Measurements from ENCODE around the gene NUAK1. TPM values are rescaled to one million over a fixed set of nuclear protein-coding genes. Genes with fewer than 3 reads are reported as not detected.
"Not testable (repeated sequence)": the region's sequence is repeated elsewhere in the genome, so short reads cannot be mapped to it uniquely, and the experiment has no call there.

Gene NUAK1
- total RNA-seq, 1 donor from 2014 or later, result 40.6 TPM

- no peak for DNase-seq
Measured at GRCh38 chr12:106031761-106032622, 106.8 kb downstream of the NUAK1 start.

- DNase-seq, result no peak
Measured at GRCh38 chr12:106030210-106031071, 108.3 kb downstream of the NUAK1 start.

DNA sequence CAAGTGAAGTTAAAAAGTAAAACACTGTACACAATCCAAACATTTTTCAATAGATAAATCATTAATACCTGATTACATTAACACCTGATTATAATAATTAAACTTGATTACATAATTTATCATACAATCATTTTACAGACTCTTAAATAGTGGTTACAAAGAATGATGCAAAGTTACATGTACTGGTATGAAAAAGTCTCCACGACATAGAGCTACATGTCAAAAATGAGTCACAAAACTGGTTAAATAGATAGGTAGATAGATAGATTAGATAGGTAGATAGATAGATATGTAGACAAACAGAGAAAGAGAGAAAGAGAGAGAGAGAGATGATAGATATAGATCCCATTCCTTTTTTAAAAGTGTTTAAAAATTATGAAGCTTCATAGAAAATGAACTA, 109.2 kb downstream of the NUAK1 start:
- no peak for DNase-seq

- no peak for DNase-seq
Measured at GRCh38 chr12:106027911-106028310, 110.8 kb downstream of the NUAK1 start.

- DNase-seq, result no peak
Measured at GRCh38 chr12:106027286-106027685, 111.5 kb downstream of the NUAK1 start.

- DNase-seq, result no peak
Measured at GRCh38 chr12:106025129-106025528, 113.6 kb downstream of the NUAK1 start.

DNA sequence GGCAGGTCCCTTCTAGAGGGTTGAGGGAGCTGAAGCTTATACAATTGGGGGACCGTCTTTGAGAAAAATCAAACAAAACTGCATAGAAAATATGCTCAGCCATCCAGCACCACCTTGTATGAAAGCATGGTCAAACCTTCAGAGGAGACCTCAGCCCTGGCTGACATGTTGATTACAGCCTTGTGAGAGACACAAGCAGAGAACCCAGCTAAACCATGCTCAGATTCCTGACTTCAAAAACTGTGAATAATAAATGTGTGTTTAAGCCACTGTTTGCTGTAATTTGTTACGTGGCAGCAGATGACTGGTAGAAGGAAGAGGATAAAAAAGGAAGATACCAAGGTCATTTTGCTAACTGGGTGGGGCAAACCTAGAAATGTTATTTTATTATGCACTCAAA, 115.7 kb downstream of the NUAK1 start:
- no peak for DNase-seq

- DNase-seq, result no peak
Measured at GRCh38 chr12:106022568-106023012, 116.2 kb downstream of the NUAK1 start.

DNA sequence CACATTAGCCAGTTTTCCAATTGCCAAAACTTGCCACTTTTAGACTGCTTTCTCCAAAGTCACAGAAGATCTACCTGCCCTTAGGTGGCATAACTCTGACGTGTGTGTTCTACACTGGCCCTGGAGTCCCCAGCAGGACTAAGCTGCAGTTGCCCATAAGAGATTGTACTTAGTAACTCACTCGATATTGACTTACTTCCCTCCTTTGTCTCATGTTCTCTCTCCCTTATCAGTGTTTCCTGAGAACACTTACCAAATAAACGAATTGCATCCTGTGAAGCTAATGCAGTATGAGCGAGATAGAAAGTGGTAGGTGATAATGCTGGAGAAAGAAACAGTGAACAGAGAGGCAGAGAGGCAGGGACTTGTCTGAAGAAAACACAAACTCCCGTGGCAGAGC, 117.2 kb downstream of the NUAK1 start:
- no peak for DNase-seq

- no peak for DNase-seq
Measured at GRCh38 chr12:106020736-106021135, 118.0 kb downstream of the NUAK1 start.

GRCh38 chr12:106019144-106019543, 119.6 kb downstream of the NUAK1 start:
- DNase-seq, result no peak

GRCh38 chr12:106018286-106018685, 120.5 kb downstream of the NUAK1 start:
- no peak for DNase-seq

DNA sequence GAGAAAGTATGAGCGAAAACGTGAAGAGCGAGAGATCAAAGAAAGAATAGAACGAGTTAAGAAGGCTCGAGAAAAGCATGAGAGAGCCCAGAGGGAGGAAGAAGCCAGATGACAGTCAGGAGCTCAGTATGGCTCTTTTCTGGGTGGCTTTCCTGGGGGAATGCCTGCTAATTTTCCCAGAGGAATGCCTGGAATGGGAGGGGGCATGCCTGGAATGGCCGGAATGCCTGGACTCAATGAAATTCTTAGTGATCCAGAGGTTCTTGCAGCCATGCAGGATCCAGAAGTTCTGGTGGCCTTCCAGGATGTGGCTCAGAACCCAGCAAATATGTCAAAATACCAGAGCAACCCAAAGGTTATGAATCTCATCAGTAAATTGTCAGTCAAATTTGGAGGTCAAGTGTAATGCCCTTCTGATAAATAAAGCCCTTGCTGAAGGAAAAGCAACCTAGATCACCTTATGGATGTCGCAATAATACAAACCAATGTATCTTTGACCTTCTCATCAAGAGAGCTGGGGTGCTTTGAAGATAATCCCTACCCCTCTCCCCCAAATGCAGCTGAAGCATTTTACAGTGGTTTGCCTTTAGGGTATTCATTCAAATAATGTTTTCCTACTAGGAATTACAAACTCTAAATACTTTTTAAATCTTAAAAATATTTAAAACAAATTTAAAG, 122.0 kb downstream of the NUAK1 start:
- not testable (repeated sequence) for DNase-seq

GRCh38 chr12:106015646-106016045, 123.1 kb downstream of the NUAK1 start:
- no peak for DNase-seq

GRCh38 chr12:106013941-106014340, 124.8 kb downstream of the NUAK1 start:
- no peak for DNase-seq

Other genes starting within 250 kb of the NUAK1 start
- 20.3 TPM for gene CKAP4, start 109.1 kb upstream of the NUAK1 start, total RNA-seq
- 39.8 TPM for gene TCP11L2, start 163.8 kb upstream of the NUAK1 start, total RNA-seq
- 12.6 TPM for gene POLR3B, start 218.8 kb upstream of the NUAK1 start, total RNA-seq

Data from occipital lobe (tissue), 2 donors.